HCT116 (cell line): ENCODE data around the gene RTN4IP1. TPM values are rescaled to one million over a fixed set of nuclear protein-coding genes. Genes with fewer than 3 reads are reported as not detected.

Experiments used
- ATAC-seq: fragments of 200-7000 bp; cut with Tn5 transposase; 2 replicates; pipeline ENCODE4 v1.9.1; 2020; ENCODE audit warnings: mild to moderate bottlenecking, moderate library complexity
- BruUV-seq: library from RNA; stranded (reverse); fragments of 400-500 nt; replicated peaks from 2 replicates; lab custom pipeline; 2021; lab: Mats Ljungman, UMichigan
- CTCF ChIA-PET: fragments of 300-600 bp; sonication (Branson Sonifier 250); formaldehyde crosslinking; loops from one replicate; lab custom pipeline; 2021; ENCODE audit warnings: antibody characterized with exemption; lab: Charles Lee
- POLR2A ChIA-PET: fragments of 300-600, 350-600 bp; sonication (Branson Sonifier 250); formaldehyde crosslinking; loops from one replicate; lab custom pipeline; 2021; ENCODE audit warnings: antibody characterized with exemption; lab: Charles Lee
- RAD21 ChIA-PET, 2 experiments: fragments of 300-600 bp; sonication (Branson Sonifier 250); formaldehyde crosslinking; loops; one replicate each; lab custom pipeline; 2023; ENCODE audit warnings: low total read pairs in 2 of 2; ENCODE audit not compliant: uncharacterized antibody in 2 of 2, unreplicated experiment in 2 of 2, low non-redundant PET in 1 of 2; lab: Charles Lee
- DNase-seq: peaks from one replicate; pipeline ENCODE4 v3.0.0-alpha.2; 2010; ENCODE audit warnings: low read depth, low spot score
- H2AFZ ChIP-seq: fragments of 200-600 bp; shearing (Covaris generic), sonication (generic); 2 replicates; pipeline ENCODE4 v1.6.1; 2017; ENCODE audit warnings: low read depth, mixed run types, mixed read lengths, antibody characterized with exemption, low read length; ENCODE audit not compliant: poor library complexity, severe bottlenecking
- H3K27ac ChIP-seq: 2 replicates; pipeline ENCODE4 v1.5.1; 2012; ENCODE audit warnings: low read depth, low read length
- H3K27me3 ChIP-seq: fragments of 200-600 bp; sonication (generic); 2 replicates; pipeline ENCODE4 v1.6.1; 2016; ENCODE audit warnings: mixed run types, low read length, mixed read lengths; ENCODE audit not compliant: insufficient read depth
- H3K36me3 ChIP-seq, 2 experiments: fragments of 200-500 bp in 1 of 2; fragments of 200-600 bp in 1 of 2; sonication (Bioruptor generic) in 1 of 2; sonication (generic) in 1 of 2; 2 replicates each; pipeline versions ENCODE4 v1.5.1 to v1.6.1; 2014 to 2016; ENCODE audit warnings: low read length in 2 of 2, inconsistent platforms in 1 of 2, mixed read lengths in 1 of 2, mixed run types in 1 of 2; ENCODE audit not compliant: insufficient read depth in 2 of 2, control insufficient read depth in 1 of 2
- H3K4me1 ChIP-seq, 2 experiments: fragments of 200-600 bp in 1 of 2; sonication (generic) in 1 of 2; 2 replicates each; pipeline versions ENCODE4 v1.5.1 to v1.6.1; 2012 to 2017; ENCODE audit warnings: low read length in 2 of 2, inconsistent platforms in 1 of 2, mild to moderate bottlenecking in 1 of 2, mixed read lengths in 1 of 2, mixed run types in 1 of 2, moderate library complexity in 1 of 2; ENCODE audit not compliant: insufficient read depth in 2 of 2, control insufficient read depth in 1 of 2
- H3K4me2 ChIP-seq: fragments of 200-600 bp; sonication (generic); 2 replicates; pipeline ENCODE4 v1.6.1; 2017; ENCODE audit warnings: mixed run types, low read length, mixed read lengths
- H3K4me3 ChIP-seq, 2 experiments: fragments of 200-600 bp in 1 of 2; sonication (generic) in 1 of 2; replicated peaks in 1 of 2; 2 replicates each; pipeline ENCODE4 v1.5.1; 2011 to 2016; ENCODE audit warnings: low read length in 2 of 2, control low read depth in 1 of 2, low read depth in 1 of 2, mild to moderate bottlenecking in 1 of 2, mixed read lengths in 1 of 2, mixed run types in 1 of 2
- H3K79me2 ChIP-seq: fragments of 200-600 bp; sonication (generic); 2 replicates; pipeline ENCODE4 v1.6.1; 2017; ENCODE audit warnings: mild to moderate bottlenecking, mixed run types, low read length, moderate library complexity, mixed read lengths; ENCODE audit not compliant: insufficient read depth
- H3K9ac ChIP-seq: fragments of 200-600 bp; sonication (generic); 2 replicates; pipeline ENCODE4 v1.6.1; 2016; ENCODE audit warnings: low read length, mixed read lengths
- H3K9me2 ChIP-seq: fragments of 200-600 bp; sonication (generic), shearing (Covaris generic); 2 replicates; pipeline ENCODE4 v1.6.1; 2017; ENCODE audit warnings: mixed run types, mild to moderate bottlenecking, moderate library complexity; ENCODE audit not compliant: insufficient read depth
- H3K9me3 ChIP-seq, 2 experiments: fragments of 200-500 bp in 1 of 2; fragments of 200-600 bp in 1 of 2; sonication (Bioruptor generic) in 1 of 2; sonication (generic) in 1 of 2; 2 replicates each; pipeline ENCODE4 v1.6.1; 2014 to 2017; ENCODE audit warnings: low read length in 2 of 2, mixed read lengths in 2 of 2, inconsistent platforms in 1 of 2, low read depth in 1 of 2, mild to moderate bottlenecking in 1 of 2, mixed run types in 1 of 2, moderate library complexity in 1 of 2; ENCODE audit not compliant: control insufficient read depth in 1 of 2, insufficient read depth in 1 of 2
- H4K20me1 ChIP-seq: fragments of 200-600 bp; sonication (generic), shearing (Covaris generic); 2 replicates; pipeline ENCODE4 v1.6.1; 2017; ENCODE audit warnings: mixed run types, mild to moderate bottlenecking, moderate library complexity; ENCODE audit not compliant: insufficient read depth
- REST ChIP-seq: IDR thresholded peaks from 2 replicates; pipeline ENCODE4 v1.6.1; 2012; ENCODE audit warnings: low read depth
- SP1 ChIP-seq: IDR thresholded peaks from 2 replicates; pipeline ENCODE4 v1.6.1; 2012; ENCODE audit warnings: low read depth
- SRF ChIP-seq: IDR thresholded peaks from 2 replicates; pipeline ENCODE4 v1.6.1; 2012; ENCODE audit warnings: low read depth
- intact Hi-C: fragments of 100-400 bp; cut with micrococcal nuclease; formaldehyde crosslinking; loops from 2 replicates; pipeline ENCODE4 v1.10.0; 2022
- total RNA-seq: library from RNA; stranded (reverse); gene quantifications from one replicate; pipeline ENCODE4 v1.2.1, GENCODE V29; 2021; ENCODE audit not compliant: unreplicated experiment

Gene RTN4IP1
- total RNA-seq, 1 experiment from 2014 or later = 9.1 TPM

DNA sequence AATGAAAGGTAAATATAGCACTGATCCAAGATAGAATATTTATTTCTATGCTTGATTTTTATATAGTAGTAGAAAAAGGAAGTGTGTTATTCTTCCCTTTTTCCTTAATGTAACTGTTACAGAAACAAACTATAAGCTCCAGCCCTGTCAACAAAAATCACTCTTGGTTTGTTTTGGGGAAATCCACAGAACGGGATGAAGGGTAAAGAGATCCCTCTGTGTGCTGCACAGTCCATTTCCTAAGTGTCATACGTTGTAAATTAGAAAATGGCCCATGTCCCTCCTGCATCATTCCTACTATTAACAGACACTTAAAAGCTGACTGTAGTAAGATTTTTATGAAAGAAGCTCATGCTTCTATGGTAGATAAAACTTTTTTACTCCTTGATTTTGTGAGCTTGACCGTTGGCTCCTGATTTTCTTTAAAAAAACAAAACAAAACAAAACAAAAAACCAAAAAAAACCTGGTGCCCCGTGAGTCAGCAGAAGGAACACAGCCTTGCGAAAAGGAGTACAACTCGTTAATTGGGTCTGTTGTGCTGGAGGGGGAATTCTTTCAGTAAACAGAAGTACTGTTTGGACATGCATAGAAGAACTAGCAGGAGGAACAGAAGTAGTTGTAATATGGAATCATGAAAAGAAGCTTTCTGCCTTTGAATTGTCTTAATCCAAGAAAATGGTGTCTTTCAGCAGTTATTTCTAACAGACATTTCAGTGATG lies 67.5 kb downstream of the RTN4IP1 start:
- no peak overlapping the region for H3K4me3 ChIP-seq
- peak overlapping the region; percentile 42 for H3K4me2 ChIP-seq
- ChIA-PET CTCF (interaction anchor here (1.3 to 3.2 kb wide), 4 partner anchors 116 to 418 kb away, joined by 3 to 13 read pairs (median 4); no protein-coding TSS in a partner anchor), RAD21 (interaction anchor here in 1 of 2 experiments (1.1 kb wide), 1 partner anchor 222 kb away, joined by 3 read pairs; no protein-coding TSS in a partner anchor)
- ATAC-seq = 0 out of 2 replicates have a peak, but pooled peaks have one; percentile 28
- no peaks in the 10 kb centered on the region for H3K9me2 ChIP-seq
- TF ChIP-seq SRF (no peak), REST (no peak), SP1 (0 out of 2 replicates have a peak, but pooled peaks have one; percentile 3)
- TF ChIP-seq, all 23 proteins: peak for 1
- Histone ChIP-seq H3K27me3 (no peaks in the 10 kb centered on the region), H2AFZ (no peak overlapping the region), H3K9ac (no peak overlapping the region), H3K36me3 (no peaks in the 10 kb centered on the region), H3K79me2 (no peaks in the 10 kb centered on the region), H4K20me1 (no peaks in the 10 kb centered on the region), H3K9me3 (no peaks in the 10 kb centered on the region), H3K27ac (peak overlapping the region; percentile 40; the same call in 1 of the 2 replicates), H3K4me1 (peaks cover 33 to 36% of the 10 kb centered on the region in 2 experiments)
- no peak for DNase-seq
- POLR2A ChIA-PET = no interaction called here
- intact Hi-C loops = no loop called here
- BruUV-seq = no TSS peak
